Tongue (tissue), 3 donors: ENCODE results near the gene ITGB7. TPM values are rescaled to one million over a fixed set of nuclear protein-coding genes. Genes with fewer than 3 reads are reported as not detected.

Experiments used
- DNase-seq: peaks from one replicate; pipeline ENCODE4 v3.0.0-alpha.2; 2015
- small RNA-seq: library from RNA; depleted of rRNA; stranded (forward); fragments of <200 nt; gene quantifications from one replicate; pipeline ENCODE3, GENCODE V24; 2014; ENCODE audit warnings: low replicate concordance
- total RNA-seq: library from RNA; depleted of rRNA; stranded (reverse); fragments of >200 nt; gene quantifications from one replicate; pipeline ENCODE4 v1.2.3, GENCODE V29; 2014

Gene ITGB7
- total RNA-seq, 1 donor from 2014 or later: 1.2 TPM

DNA sequence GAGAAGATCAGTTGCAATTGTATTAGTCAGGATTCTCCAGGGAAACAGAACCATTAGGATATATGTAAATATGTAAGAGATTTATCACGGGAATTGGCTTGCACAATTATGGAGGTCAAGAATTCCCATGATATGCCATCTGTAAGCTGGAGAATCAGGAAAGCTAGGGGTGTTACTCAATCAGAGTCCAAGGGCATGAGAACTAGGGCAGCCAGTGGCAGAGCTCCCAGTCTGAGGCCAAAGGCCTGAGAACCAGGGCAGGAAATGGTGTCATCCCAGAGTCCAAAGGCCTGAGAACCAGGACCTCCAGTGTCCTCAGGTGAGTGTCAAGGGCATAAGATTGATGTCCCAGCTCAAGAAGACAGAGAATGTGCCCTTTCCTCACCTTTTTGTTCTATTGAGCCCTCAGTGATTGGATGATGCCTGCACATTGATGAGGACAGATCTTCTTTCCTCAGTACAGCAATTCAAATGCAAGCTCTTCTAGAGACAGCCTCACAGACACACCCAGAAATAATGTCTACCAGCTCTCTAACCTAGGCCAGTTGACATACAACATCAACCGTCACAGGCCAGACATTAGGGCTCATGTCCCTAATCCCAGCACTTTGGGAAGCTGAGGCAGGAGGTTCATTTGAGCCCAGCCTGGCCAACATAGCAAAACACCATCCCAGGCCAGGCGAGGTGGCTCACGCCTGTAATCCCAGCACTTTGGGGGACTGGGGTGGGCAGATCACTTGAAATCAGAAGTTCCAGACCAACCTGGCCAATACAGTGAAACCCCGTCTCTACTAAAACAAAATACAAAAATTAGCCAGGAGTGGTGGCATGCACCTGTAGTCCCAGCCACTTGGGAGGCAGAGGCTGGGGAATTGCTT lies 61.4 kb downstream of the ITGB7 start:
- no peak for DNase-seq

DNA sequence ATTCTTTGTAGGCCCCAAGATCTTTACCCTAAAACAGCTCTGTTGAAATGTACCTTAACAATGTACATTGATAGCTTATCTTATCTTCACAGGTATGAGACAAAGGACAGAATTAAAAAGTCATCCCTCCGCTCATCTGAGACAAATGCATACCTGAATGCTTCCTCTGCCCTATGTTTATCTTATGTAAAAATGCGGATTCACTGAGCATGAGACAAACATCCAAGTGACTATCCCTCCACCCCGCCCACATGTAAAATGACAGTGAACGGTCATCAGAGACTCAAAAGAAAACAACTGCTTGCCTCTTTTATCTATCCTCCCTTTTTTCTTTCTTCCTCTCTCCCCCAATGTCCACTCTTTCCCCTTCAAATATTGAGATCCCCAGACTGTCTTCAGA lies 63.7 kb downstream of the ITGB7 start:
- no peak for DNase-seq

Small RNA genes lying within 50 kb of the gene (small RNA-seq; reads per million reads assigned to genes)
- gene HIGD1AP1: not detected

Other genes starting within 250 kb of the ITGB7 start
- 789 TPM for gene EIF4B, start 200.8 kb downstream of the ITGB7 start, total RNA-seq
- gene TNS2, start 157.2 kb downstream of the ITGB7 start, total RNA-seq: 44.4 TPM
- gene SPRYD3, start 127.9 kb downstream of the ITGB7 start, total RNA-seq: 30.3 TPM
- 251 TPM for gene IGFBP6, start 109.6 kb downstream of the ITGB7 start, total RNA-seq
- gene SOAT2, start 103.8 kb downstream of the ITGB7 start, total RNA-seq: not detected
- gene ZNF740, start 26.5 kb downstream of the ITGB7 start, total RNA-seq: 16.8 TPM
- gene CSAD, start 26.3 kb downstream of the ITGB7 start, total RNA-seq: 22.2 TPM
- 47.1 TPM for gene RARG, start 25.0 kb upstream of the ITGB7 start, total RNA-seq
- 8.9 TPM for gene ESPL1, start 61.0 kb upstream of the ITGB7 start, total RNA-seq
- gene PFDN5, start 88.3 kb upstream of the ITGB7 start, total RNA-seq: 300 TPM
- gene MYG1, start 92.4 kb upstream of the ITGB7 start, total RNA-seq: 29.5 TPM
- 46.0 TPM for gene AAAS, start 114.4 kb upstream of the ITGB7 start, total RNA-seq
- not detected for gene SP7, start 129.1 kb upstream of the ITGB7 start, total RNA-seq
- gene SP1, start 172.9 kb upstream of the ITGB7 start, total RNA-seq: 53.1 TPM
- gene AMHR2, start 216.6 kb upstream of the ITGB7 start, total RNA-seq: not detected
- 13.0 TPM for gene PRR13, start 234.5 kb upstream of the ITGB7 start, total RNA-seq
- 300 TPM for gene PCBP2, start 244.9 kb upstream of the ITGB7 start, total RNA-seq